Neural progenitor cell (in vitro differentiated cells): ENCODE results near the gene ABHD6. TPM values are rescaled to one million over a fixed set of nuclear protein-coding genes. Genes with fewer than 3 reads are reported as not detected.

Source experiments
- DNase-seq: peaks from one replicate; pipeline ENCODE4 v3.0.0-alpha.2; 2016; ENCODE audit warnings: low spot score
- H2AFZ ChIP-seq: fragments of 200-600 bp; sonication (generic); replicated peaks from 2 replicates; pipeline ENCODE4 v1.6.1; 2016; ENCODE audit warnings: antibody characterized with exemption
- H3F3A ChIP-seq: fragments of 200-600 bp; sonication (generic); 2 replicates; pipeline ENCODE4 v1.6.1; 2016; ENCODE audit warnings: antibody characterized with exemption, low read depth
- H3K27ac ChIP-seq: fragments of 200-600 bp; sonication (generic); 2 replicates; pipeline ENCODE4 v1.5.1; 2016; ENCODE audit warnings: mild to moderate bottlenecking
- H3K27me3 ChIP-seq: fragments of 200-600 bp; sonication (generic); 2 replicates; pipeline ENCODE4 v1.6.1; 2016; ENCODE audit warnings: mild to moderate bottlenecking, moderate library complexity
- H3K36me3 ChIP-seq: fragments of 200-600 bp; sonication (generic); 2 replicates; pipeline ENCODE4 v1.5.1; 2016
- H3K4me1 ChIP-seq: fragments of 200-600 bp; sonication (generic); 2 replicates; pipeline ENCODE4 v1.6.1; 2016; ENCODE audit warnings: mixed run types
- H3K4me2 ChIP-seq: fragments of 200-600 bp; sonication (generic); 2 replicates; pipeline ENCODE4 v1.6.1; 2016
- H3K4me3 ChIP-seq: fragments of 200-600 bp; sonication (generic); 2 replicates; pipeline ENCODE4 v1.5.1; 2016
- H3K79me2 ChIP-seq: fragments of 200-600 bp; sonication (generic); 2 replicates; pipeline ENCODE4 v1.6.1; 2016; ENCODE audit warnings: low read depth
- H3K9ac ChIP-seq: fragments of 200-600 bp; sonication (generic); 2 replicates; pipeline ENCODE4 v1.6.1; 2016
- H3K9me3 ChIP-seq: fragments of 200-600 bp; sonication (generic); 2 replicates; pipeline ENCODE4 v1.5.1; 2016; ENCODE audit warnings: low read depth
- H4K20me1 ChIP-seq: fragments of 200-600 bp; sonication (generic); 2 replicates; pipeline ENCODE4 v1.6.1; 2016; ENCODE audit warnings: low read depth
- H3K27ac Mint-ChIP-seq: 3 replicates; pipeline ENCODE4 v1.8.0; 2021; ENCODE audit warnings: mixed read lengths
- H3K27me3 Mint-ChIP-seq: 2 replicates; pipeline ENCODE4 v1.8.0; 2022; ENCODE audit warnings: low read depth, mild to moderate bottlenecking, inconsistent platforms, moderate library complexity, mixed read lengths; ENCODE audit not compliant: insufficient read depth
- H3K36me3 Mint-ChIP-seq: 3 replicates; pipeline ENCODE4 v1.8.0; 2021; ENCODE audit warnings: mixed read lengths
- H3K4me1 Mint-ChIP-seq: 3 replicates; pipeline ENCODE4 v1.8.0; 2021; ENCODE audit warnings: mixed read lengths
- H3K4me3 Mint-ChIP-seq: 3 replicates; pipeline ENCODE4 v1.8.0; 2021; ENCODE audit warnings: mild to moderate bottlenecking, moderate library complexity, mixed read lengths
- H3K9me3 Mint-ChIP-seq: 3 replicates; pipeline ENCODE4 v1.8.0; 2020; ENCODE audit warnings: mixed read lengths
- CTCF ChIP-seq: fragments of 200-600 bp; sonication (generic); IDR thresholded peaks from 2 replicates; pipeline ENCODE4 v1.5.1; 2017; ENCODE audit warnings: antibody characterized with exemption, mild to moderate bottlenecking
- EZH2 ChIP-seq: fragments of 200-600 bp; sonication (generic); IDR thresholded peaks from 2 replicates; pipeline ENCODE4 v1.6.1; 2017; ENCODE audit warnings: antibody characterized with exemption, mild to moderate bottlenecking, moderate library complexity
- EZH2phosphoT487 ChIP-seq: fragments of 200-600 bp; sonication (generic); IDR thresholded peaks from 2 replicates; pipeline ENCODE4 v1.6.1; 2017; ENCODE audit warnings: antibody characterized with exemption
- total RNA-seq: library from RNA; depleted of rRNA; stranded (reverse); fragments of >200 nt; gene quantifications from 2 replicates; pipeline ENCODE4 v1.2.3, GENCODE V29; 2015; ENCODE audit warnings: low replicate concordance

The ABHD6 gene
- total RNA-seq, 1 donor from 2014 or later, result 21.5 TPM

DNA sequence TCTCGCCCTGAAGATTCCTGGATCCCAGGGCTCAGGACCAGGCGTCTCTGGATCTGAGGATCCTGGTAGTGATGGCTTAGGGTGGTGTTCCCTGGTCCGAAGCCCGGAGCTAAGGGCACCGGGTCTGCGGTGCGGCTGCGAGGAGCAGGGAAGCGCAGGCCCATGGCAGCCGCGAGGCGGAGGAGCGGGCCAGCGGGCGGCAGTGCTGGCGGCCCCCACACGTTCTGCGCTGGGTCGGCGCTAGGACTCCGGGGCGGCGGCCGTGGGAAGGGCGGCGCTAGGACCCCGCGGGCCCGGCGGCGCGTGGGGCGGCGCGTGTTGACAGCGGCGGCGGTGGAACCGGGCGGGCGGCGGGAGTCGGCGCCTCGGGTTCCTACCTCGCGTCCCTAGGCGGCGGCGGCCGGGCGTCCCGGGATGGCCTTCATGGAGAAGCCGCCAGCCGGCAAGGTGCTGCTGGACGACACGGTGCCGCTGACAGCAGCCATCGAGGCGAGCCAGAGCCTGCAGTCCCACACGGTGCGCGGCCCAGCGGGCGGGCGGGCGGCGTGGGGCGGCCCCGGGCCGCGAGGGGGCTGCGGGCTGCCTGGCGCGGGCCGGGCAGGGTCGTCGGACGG is 95.1 kb downstream of the ABHD6 start, which contains the start of gene PXK:
Gene PXK (plus strand): TSS at position 318 of the 614 bp plus-strand sequence. CDS start 97 bp downstream, at position 415.
- no peaks in the 10 kb centered on the region for H3K9me3 Mint-ChIP-seq
- H3K9ac ChIP-seq, result no peak within 1 kb of the TSS
- peaks cover 9% of the 10 kb centered on the region for H3K27me3 Mint-ChIP-seq

DNA sequence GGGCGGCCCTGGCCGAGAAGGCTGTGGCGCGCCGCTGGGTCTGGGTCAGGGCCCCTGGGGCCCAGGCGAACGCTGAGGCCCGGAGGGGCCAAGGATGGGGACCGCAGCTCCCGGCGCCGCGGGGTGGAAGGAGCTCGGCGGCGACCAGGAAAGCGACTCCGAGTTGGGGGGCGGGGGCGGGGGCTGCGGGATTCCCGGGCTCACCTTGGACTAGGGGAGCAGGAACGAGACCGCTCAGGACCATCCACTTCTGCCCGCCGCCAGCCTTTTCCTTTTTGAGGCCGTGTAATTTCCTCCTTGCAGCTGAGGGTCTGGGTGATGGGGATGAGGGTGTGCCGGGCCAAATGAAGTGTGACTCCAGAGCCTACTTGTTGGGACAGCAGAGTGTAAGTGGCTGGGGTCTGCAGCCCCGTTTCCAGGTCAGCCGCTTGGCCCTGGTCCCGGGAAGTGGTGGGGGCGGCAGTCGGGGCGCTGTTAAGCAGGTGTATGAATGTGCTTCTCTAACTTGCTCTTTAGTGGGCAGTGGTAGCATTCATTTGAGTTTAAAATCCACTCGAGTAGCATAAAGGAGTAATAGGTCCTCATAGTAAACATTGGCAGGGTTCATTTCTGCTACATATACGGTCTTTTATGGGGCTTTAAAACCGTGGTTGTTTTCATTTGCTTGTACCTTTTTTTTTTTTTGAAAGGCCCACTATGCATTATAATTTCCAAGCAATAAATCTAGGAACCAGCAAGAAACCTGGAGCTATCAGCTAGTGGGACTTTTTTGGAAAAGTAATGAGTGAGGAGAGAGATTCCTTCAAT is 95.8 kb downstream of the ABHD6 start:
- Histone ChIP-seq H3K36me3 (no peaks in the 10 kb centered on the region), H3K4me2 (peak overlapping the region; percentile 96), H3K9me3 (no peaks in the 10 kb centered on the region), H3K4me3 (peak overlapping the region; percentile 90), H4K20me1 (no peaks in the 10 kb centered on the region), H3K4me1 (peaks cover 14% of the 10 kb centered on the region), H3F3A (peaks cover 9% of the 10 kb centered on the region), H3K79me2 (no peaks in the 10 kb centered on the region), H3K9ac (no peak overlapping the region), H3K27ac (no peak overlapping the region), H2AFZ (peak overlapping the region; percentile 95), H3K27me3 (peaks cover 16% of the 10 kb centered on the region)
- TF ChIP-seq EZH2phosphoT487 (peak; percentile 34), EZH2 (no peak)
- peak; percentile 55 for DNase-seq
- Mint-ChIP-seq H3K27me3 (peaks cover 9% of the 10 kb centered on the region), H3K4me1 (peaks cover 19% of the 10 kb centered on the region), H3K4me3 (peak overlapping the region; percentile 100), H3K9me3 (no peaks in the 10 kb centered on the region), H3K27ac (peak overlapping the region; percentile 79), H3K36me3 (no peaks in the 10 kb centered on the region)

More for the DNA sequence above, 95.1 kb downstream of the ABHD6 start, which contains the start of gene PXK:
- Histone ChIP-seq H3K9me3 (no peaks in the 10 kb centered on the region), H3K4me3 (peak within 1 kb of the TSS; percentile 90), H3K27me3 (peaks cover 16% of the 10 kb centered on the region), H3K4me1 (peaks cover 14% of the 10 kb centered on the region), H2AFZ (peak within 1 kb of the TSS; percentile 95), H3K27ac (no peak within 1 kb of the TSS), H3K79me2 (no peaks in the 10 kb centered on the region), H3K4me2 (peak within 1 kb of the TSS; percentile 96), H3F3A (peaks cover 9% of the 10 kb centered on the region), H4K20me1 (no peaks in the 10 kb centered on the region), H3K36me3 (no peaks in the 10 kb centered on the region)
- H3K4me1 Mint-ChIP-seq, result peaks cover 19% of the 10 kb centered on the region
- H3K36me3 Mint-ChIP-seq, result no peaks in the 10 kb centered on the region
- TF ChIP-seq EZH2 (no peak), CTCF (no peak), EZH2phosphoT487 (no peak)
- DNase-seq, result peak; percentile 87
- H3K4me3 Mint-ChIP-seq, result peak within 1 kb of the TSS; percentile 100
- peak within 1 kb of the TSS; percentile 79 for H3K27ac Mint-ChIP-seq

- H3K79me2 ChIP-seq, result no peaks in the 10 kb centered on the region
These were observed 96.4 kb downstream of the ABHD6 start for GRCh38 chr3:58334013-58334321.

More at GRCh38 chr3:58334013-58334321, 96.4 kb downstream of the ABHD6 start:
- Histone ChIP-seq H3K9me3 (no peaks in the 10 kb centered on the region), H2AFZ (no peak overlapping the region), H3K4me1 (peaks cover 14% of the 10 kb centered on the region), H3K4me2 (peak overlapping the region; percentile 96), H3K9ac (no peak overlapping the region), H3K36me3 (no peaks in the 10 kb centered on the region), H4K20me1 (no peaks in the 10 kb centered on the region), H3F3A (peaks cover 9% of the 10 kb centered on the region), H3K4me3 (peak overlapping the region; percentile 90), H3K27ac (no peak overlapping the region), H3K27me3 (peaks cover 16% of the 10 kb centered on the region)
- H3K27ac Mint-ChIP-seq, result no peak overlapping the region
- H3K4me3 Mint-ChIP-seq, result peak overlapping the region; percentile 100
- peak; percentile 34 for DNase-seq
- no peaks in the 10 kb centered on the region for H3K9me3 Mint-ChIP-seq
- no peaks in the 10 kb centered on the region for H3K36me3 Mint-ChIP-seq
- H3K4me1 Mint-ChIP-seq, result peaks cover 19% of the 10 kb centered on the region
- peaks cover 9% of the 10 kb centered on the region for H3K27me3 Mint-ChIP-seq
- TF ChIP-seq CTCF, result no peak
- no peak for TF ChIP-seq EZH2phosphoT487
- no peak for TF ChIP-seq EZH2
